GM12891 (cell line): ENCODE results near the gene POLR3A.

ENCODE experiments used
- POLR2A ChIP-seq: IDR thresholded peaks from 2 replicates; pipeline ENCODE4 v1.6.1; 2011; ENCODE audit warnings: low read depth, low read length, control low read depth
- POLR2AphosphoS5 ChIP-seq: IDR thresholded peaks from 2 replicates; pipeline ENCODE4 v1.6.1; 2011; ENCODE audit warnings: low read depth, low read length, control low read depth
- TAF1 ChIP-seq: IDR thresholded peaks from 2 replicates; pipeline ENCODE4 v1.6.1; 2011; ENCODE audit warnings: low read depth, low read length, control low read depth

DNA sequence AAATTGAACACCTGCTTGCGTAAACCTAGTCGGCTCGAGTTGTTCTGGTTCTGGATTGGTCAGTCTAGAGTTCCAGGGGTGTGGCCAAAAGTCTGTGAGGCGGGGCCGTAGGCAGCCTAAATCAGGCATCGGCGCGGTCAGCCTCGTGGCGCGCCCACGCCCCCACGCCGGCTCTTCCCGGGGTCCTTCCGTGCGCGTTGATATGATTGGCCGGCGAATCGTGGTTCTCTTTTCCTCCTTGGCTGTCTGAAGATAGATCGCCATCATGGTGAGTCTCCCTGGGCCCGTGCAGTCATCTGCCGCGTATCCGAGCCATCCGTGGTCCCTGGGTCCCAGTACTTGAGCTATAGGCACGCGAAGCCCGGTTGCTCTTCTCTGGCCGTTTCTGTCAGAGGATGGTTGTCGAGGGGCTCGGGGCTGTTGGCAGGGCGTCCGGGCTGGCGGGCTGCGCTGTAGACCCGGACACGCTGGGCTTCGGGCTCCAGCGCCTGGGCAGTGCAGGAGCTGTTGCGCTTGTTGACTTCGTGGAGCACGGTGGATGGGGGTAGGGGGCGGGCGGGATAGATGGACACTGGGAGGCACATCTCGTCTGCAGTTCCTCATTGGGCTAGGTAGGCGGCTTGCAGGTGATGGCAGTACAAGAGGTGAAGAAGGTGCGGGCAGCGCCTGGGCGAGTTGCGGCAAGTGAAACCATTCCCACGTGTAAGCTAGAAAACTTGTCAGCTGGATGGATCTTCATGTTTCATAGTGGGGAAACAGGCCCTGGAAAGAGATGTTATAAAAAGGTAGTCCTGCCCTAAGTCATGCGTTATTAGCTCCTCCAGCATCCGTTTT lies 4.5 kb upstream of the POLR3A start, which contains the start of gene RPS24:
- peak; percentile 99 for TF ChIP-seq POLR2A
- peak; percentile 99 for TF ChIP-seq POLR2AphosphoS5
- peak; percentile 100 for TF ChIP-seq TAF1
